Raji (cell line): ENCODE results near the gene NLRP10.

Source experiments
- POLR2A ChIP-seq: IDR thresholded peaks from 2 replicates; pipeline ENCODE4 v1.6.1; 2011; ENCODE audit warnings: low read depth, low read length, control low read depth; ENCODE audit not compliant: insufficient read depth

Gene NLRP10

GRCh38 chr11:7983832-7984590 is 18.8 kb upstream of the NLRP10 start:
- no peak for TF ChIP-seq POLR2A

GRCh38 chr11:7982582-7983119 is 17.4 kb upstream of the NLRP10 start:
- TF ChIP-seq POLR2A: no peak

GRCh38 chr11:7981619-7982157 is 16.4 kb upstream of the NLRP10 start:
- no peak for TF ChIP-seq POLR2A

GRCh38 chr11:7977232-7977917 is 12.1 kb upstream of the NLRP10 start:
- no peak for TF ChIP-seq POLR2A

GRCh38 chr11:7974668-7975067 is 9.4 kb upstream of the NLRP10 start:
- TF ChIP-seq POLR2A: no peak

- no peak for TF ChIP-seq POLR2A
Measured at GRCh38 chr11:7973011-7973410, 7.8 kb upstream of the NLRP10 start.

GRCh38 chr11:7971846-7972245 is 6.6 kb upstream of the NLRP10 start:
- no peak for TF ChIP-seq POLR2A

- TF ChIP-seq POLR2A: no peak
Measured at GRCh38 chr11:7969756-7970646, 4.8 kb upstream of the NLRP10 start.

GRCh38 chr11:7968686-7969085 is 3.4 kb upstream of the NLRP10 start:
- no peak for TF ChIP-seq POLR2A

- no peak for TF ChIP-seq POLR2A
Measured at GRCh38 chr11:7967826-7968225, 2.6 kb upstream of the NLRP10 start.

- TF ChIP-seq POLR2A: no peak
Measured at GRCh38 chr11:7967097-7967496, 1.9 kb upstream of the NLRP10 start.

GRCh38 chr11:7964873-7965272 is 374 bp downstream of the NLRP10 start:
- no peak for TF ChIP-seq POLR2A

- TF ChIP-seq POLR2A: no peak
Measured at GRCh38 chr11:7964261-7964660, 986 bp downstream of the NLRP10 start.

- TF ChIP-seq POLR2A: no peak
Measured at GRCh38 chr11:7955191-7955590, 10.1 kb downstream of the NLRP10 start.

- no peak for TF ChIP-seq POLR2A
Measured at GRCh38 chr11:7949934-7950333, 15.3 kb downstream of the NLRP10 start.

- TF ChIP-seq POLR2A: no peak
Measured at GRCh38 chr11:7944123-7944522, 21.1 kb downstream of the NLRP10 start.

- TF ChIP-seq POLR2A: no peak
Measured at GRCh38 chr11:7941608-7942007, 23.6 kb downstream of the NLRP10 start, which contains the start of gene OR10A3. TSS of gene OR10A3 (minus strand) at chr11:7941708. CDS start at chr11:7939520, 2,188 bp downstream.
